HG02642 (cell line): ENCODE data around the gene S100PBP.

Source experiments
- ATAC-seq: cut with Tn5 transposase; IDR thresholded peaks from one replicate; pipeline ENCODE4 v1.9.1; 2021; ENCODE audit warnings: mild to moderate bottlenecking; ENCODE audit not compliant: unreplicated experiment, poor library complexity

The S100PBP gene

GRCh38 chr1:32817159-32817814 lies at the start of gene S100PBP, which contains the start of gene YARS1:
Gene S100PBP, plus strand, starts transcription at chr1:32817653. Its CDS starts 8,447 bp downstream, at chr1:32826100.
Gene YARS1, minus strand, starts transcription at chr1:32817358. Its CDS starts 114 bp downstream, at chr1:32817244.
- peak; percentile 88 for ATAC-seq

GRCh38 chr1:32768110-32768850 lies 49.2 kb upstream of the S100PBP start:
- ATAC-seq: no peak

- no peak for ATAC-seq
Observed at GRCh38 chr1:32769524-32770220, 47.8 kb upstream of the S100PBP start.

GRCh38 chr1:32770221-32770731 lies 47.2 kb upstream of the S100PBP start:
- ATAC-seq: no peak

GRCh38 chr1:32770741-32771548 lies 46.5 kb upstream of the S100PBP start:
- ATAC-seq: no peak

GRCh38 chr1:32771561-32772280 lies 45.7 kb upstream of the S100PBP start:
- ATAC-seq: no peak

GRCh38 chr1:32772281-32773017 lies 45.0 kb upstream of the S100PBP start:
- no peak for ATAC-seq

GRCh38 chr1:32773018-32773763 lies 44.3 kb upstream of the S100PBP start:
- no peak for ATAC-seq

GRCh38 chr1:32773764-32774463 lies 43.5 kb upstream of the S100PBP start:
- ATAC-seq: no peak

GRCh38 chr1:32774464-32774808 lies 43.0 kb upstream of the S100PBP start:
- ATAC-seq: no peak

- ATAC-seq: no peak
Observed at GRCh38 chr1:32774950-32775634, 42.4 kb upstream of the S100PBP start.

GRCh38 chr1:32775640-32776337 lies 41.7 kb upstream of the S100PBP start:
- ATAC-seq: no peak

- ATAC-seq: no peak
Observed at GRCh38 chr1:32779242-32779641, 38.2 kb upstream of the S100PBP start.

GRCh38 chr1:32780005-32780404 lies 37.4 kb upstream of the S100PBP start:
- ATAC-seq: no peak

- no peak for ATAC-seq
Observed at GRCh38 chr1:32780628-32781234, 36.7 kb upstream of the S100PBP start.

GRCh38 chr1:32782086-32782485 lies 35.4 kb upstream of the S100PBP start:
- ATAC-seq: no peak
